NCI-H1930 (cell line): ENCODE results near the gene HAO1.
"Not testable (repeated sequence)": the region's sequence is repeated elsewhere in the genome, so short reads cannot be mapped to it uniquely, and the experiment has no call there.

Experiments used
- DNase-seq, 2 experiments: peaks; one replicate each; lab custom pipeline; 2025; lab: John Stamatoyannopoulos, UW

HAO1 gene

DNA sequence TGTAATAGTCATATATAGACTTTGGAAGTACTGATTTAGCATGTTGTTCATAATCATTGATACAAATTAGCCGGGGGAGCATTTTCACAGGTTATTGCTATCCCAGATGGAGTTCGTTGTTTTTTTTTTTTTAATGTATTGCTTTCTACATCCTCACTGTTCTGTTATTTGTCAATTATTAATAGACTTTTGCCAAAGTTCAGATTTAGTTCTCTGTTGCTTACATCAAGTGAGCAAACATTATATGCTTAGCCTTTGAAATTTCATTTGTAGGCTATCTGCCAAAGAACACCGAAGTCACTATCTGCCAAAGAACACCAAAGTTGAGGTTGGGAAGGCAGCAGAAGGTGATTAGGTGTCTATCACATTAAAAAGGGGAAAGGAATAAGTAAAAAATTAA, at the start of gene HAO1:
HAO1 (minus strand) TSS at position 118 of the 400 bp plus-strand sequence; CDS start at position 82, 36 bp downstream.
- no peak for DNase-seq

GRCh38 chr20:7989379-7989778, 49.1 kb upstream of the HAO1 start:
- no peak for DNase-seq

- no peak for DNase-seq
Observed at GRCh38 chr20:7985916-7986315, 45.7 kb upstream of the HAO1 start.

GRCh38 chr20:7984192-7984591, 43.9 kb upstream of the HAO1 start:
- DNase-seq = no peak

GRCh38 chr20:7981374-7981773, 41.1 kb upstream of the HAO1 start:
- DNase-seq = no peak

GRCh38 chr20:7980332-7981046, 40.2 kb upstream of the HAO1 start:
- DNase-seq = no peak

- DNase-seq = no peak
Observed at GRCh38 chr20:7977709-7978108, 37.5 kb upstream of the HAO1 start.

- DNase-seq = no peak
Observed at GRCh38 chr20:7975851-7976414, 35.7 kb upstream of the HAO1 start.

DNA sequence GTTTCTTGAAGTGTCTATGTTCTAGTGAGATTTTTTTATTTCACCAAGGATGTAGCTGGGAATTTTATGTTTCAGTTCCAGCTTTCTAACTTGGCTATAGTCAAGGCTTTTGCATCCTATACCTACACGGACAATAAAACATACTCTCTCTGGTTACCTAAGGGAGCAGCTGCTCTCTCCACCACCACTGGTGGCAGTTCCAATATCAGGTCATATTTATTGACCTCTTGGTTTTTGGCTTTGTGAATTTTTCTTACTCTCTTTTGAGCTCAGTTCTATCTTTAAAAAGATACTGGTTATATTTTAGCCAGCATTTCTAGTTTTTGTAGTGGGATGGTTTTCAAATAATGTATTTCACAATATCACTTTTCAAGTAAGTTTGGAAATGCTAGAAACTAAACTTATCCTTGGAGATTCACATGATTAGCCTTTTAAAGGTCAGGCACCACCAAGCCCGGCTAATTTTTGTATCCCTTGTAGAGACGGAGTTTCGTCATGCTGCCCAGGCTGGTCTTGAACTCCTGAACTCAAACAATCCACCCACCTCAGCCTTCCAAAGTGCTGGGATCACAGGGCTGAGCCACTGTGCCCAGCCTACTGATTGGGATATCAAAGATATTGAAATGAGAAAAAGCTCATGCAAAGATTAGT, 34.7 kb upstream of the HAO1 start:
- no peak for DNase-seq

DNA sequence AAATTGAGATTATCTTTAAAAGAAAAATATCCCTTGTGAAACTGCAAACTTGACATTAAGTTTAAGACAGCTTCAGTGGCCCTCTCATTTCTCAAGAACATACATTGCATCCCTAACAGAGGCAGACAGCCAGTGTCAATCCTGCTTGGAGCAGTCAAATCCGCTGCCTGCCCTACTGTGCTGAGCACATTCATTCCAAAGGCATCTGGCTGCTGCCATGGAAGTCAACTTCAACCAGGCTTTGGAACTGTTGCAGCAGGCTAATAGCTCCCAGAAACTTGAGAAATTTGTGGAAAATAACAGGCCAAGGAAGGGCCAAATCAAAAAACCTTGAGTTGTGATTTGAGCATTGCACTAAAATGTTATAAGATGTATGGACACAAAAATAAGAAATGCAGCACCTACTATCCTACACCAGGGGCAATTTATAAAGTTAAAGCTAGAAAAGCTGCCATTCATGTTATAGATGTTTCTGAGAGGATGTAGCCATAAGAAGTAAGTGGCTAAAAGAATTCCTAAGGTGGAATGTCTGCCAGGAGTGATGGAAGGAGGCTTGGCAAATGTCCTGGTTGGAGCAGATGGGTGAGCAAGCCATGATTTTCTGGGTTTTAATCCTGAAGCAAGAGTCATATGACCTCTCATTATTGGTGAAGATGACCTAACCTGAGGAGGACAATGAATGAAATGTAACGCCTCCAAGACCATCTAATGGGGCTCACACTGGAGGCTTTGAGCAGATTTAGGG, 31.4 kb upstream of the HAO1 start:
- DNase-seq = no peak

DNA sequence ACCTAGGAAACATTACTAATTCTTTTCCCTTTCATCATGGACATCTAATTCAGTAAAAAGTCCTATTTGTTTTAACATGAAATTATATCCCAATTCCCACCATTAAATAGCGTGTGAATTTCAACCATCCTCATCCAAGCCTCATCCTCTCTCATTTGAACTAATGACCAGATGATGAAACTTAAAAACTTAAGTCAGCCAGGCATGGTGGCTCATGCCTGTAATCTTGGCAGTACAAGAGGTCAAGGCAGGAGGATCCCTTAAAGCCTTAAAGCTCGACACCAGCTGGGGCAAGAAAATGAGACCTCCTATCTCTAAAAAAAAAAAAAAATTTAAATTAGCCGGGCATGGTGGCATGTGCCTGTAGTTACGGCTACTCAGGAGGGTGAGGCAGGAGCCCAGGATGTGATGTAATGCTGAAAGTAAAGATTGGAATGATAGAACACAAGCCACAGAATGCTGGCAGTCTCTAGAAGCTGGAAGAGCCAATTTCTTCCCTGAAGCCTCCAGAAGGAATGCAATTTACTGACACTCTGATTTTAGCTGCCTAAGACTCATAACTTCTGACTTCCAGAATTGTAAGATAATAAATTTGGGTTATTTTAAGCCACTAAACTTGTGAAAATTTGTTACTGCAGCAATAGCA, 27.1 kb upstream of the HAO1 start:
- DNase-seq = no peak

GRCh38 chr20:7966176-7966575, 25.9 kb upstream of the HAO1 start:
- DNase-seq = no peak

DNA sequence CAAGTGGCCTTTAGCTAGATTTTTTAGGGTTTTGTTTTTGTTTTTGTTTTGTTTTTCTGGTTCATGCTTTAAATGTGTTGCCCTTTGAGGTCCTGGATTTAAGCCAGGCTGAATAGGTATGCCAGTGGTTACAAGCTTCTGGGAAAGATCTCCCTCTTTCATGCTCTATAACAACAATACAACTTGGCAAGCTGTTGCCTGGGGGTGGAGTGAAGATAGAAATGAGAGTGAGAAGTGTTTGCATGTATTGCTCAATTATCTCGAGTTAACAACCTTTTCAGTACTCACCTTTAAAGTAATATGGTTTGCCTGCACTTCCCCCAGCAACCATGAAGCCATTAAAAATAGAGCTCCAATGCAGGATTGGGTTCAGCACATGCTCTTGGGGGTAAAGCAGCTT, 19.2 kb upstream of the HAO1 start:
- DNase-seq = no peak

GRCh38 chr20:7956561-7956960, 16.3 kb upstream of the HAO1 start:
- DNase-seq = not testable (repeated sequence)

- no peak for DNase-seq
Observed at GRCh38 chr20:7950387-7950786, 10.1 kb upstream of the HAO1 start.

GRCh38 chr20:7943891-7944290, 3.6 kb upstream of the HAO1 start:
- no peak for DNase-seq

DNA sequence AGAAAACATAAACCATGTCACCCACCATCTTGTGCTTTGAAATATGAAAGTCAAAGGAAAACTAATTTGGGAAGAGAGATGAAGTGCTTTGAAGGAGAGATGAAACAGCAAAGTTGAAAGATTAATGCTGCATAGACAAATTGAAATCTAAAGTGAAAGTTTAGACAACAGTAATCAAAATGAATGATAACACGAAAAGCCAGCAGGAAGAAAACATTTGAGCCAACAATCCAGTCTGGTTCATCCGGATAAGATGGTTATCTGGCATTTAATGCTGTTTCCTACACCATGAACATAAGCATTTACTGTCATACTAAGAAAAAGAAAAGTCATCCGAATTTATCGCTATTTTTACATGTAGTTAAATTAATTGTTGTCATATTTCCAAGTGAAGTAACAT, 595 bp downstream of the HAO1 start:
- DNase-seq = no peak

- no peak for DNase-seq
Observed at GRCh38 chr20:7938058-7938457, 2.2 kb downstream of the HAO1 start.

- DNase-seq = no peak
Observed at GRCh38 chr20:7937328-7937727, 2.9 kb downstream of the HAO1 start.

GRCh38 chr20:7935027-7935551, 5.2 kb downstream of the HAO1 start:
- DNase-seq = no peak

- DNase-seq = no peak
Observed at GRCh38 chr20:7933346-7933745, 6.9 kb downstream of the HAO1 start.

DNA sequence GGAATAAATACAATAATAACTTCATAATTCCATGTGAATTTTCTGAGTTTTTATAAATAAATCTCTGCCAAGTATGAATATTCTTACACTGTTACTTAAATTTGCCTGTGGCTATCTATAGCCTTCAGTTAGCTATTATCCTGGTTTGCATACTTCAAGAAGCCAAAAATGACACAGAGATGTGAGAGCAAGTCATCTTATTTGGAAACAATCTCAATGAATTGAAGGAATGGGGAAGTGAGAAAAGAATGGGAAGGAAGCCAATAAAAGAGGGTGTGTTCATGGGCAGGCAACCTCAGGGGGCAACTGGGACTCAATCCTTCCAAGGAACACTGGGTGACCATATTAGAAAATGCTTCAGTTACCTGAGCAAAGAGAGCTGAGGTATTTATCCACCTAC, 9.9 kb downstream of the HAO1 start:
- DNase-seq = no peak
